ENCODE results near the gene IZUMO2. TPM values are rescaled to one million over a fixed set of nuclear protein-coding genes. Genes with fewer than 3 reads are reported as not detected.

IZUMO2 gene
- total and polyA plus RNA-seq, 9 of the 15 experiments (the other 6 are each of a cell fraction or from before 2014, with no cell fraction given), result not detected

GRCh38 chr19:50205681-50206138, 42.6 kb upstream of the IZUMO2 start (continued):
- TF ChIP-seq NR1H2 (CRISPR knock-in tag; IDR thresholded peaks at IDR 0.05) (no peak), ZNF57 (CRISPR knock-in tag; IDR thresholded peaks at IDR 0.05) (no peak), MLX (CRISPR knock-in tag; conservative IDR thresholded peaks at IDR 0.05) (no peak), GABPA (tag; conservative IDR thresholded peaks at IDR 0.05; ENCODE audit: low read depth) (no peak), NFXL1 (CRISPR knock-in tag; IDR thresholded peaks at IDR 0.05) (no peak), ZBTB43 (CRISPR knock-in tag; IDR thresholded peaks at IDR 0.05) (no peak), NCOA6 (IDR thresholded peaks at IDR 0.05) (no peak), NR2F6 (CRISPR knock-in tag; IDR thresholded peaks at IDR 0.05) (no peak), HDGF (IDR thresholded peaks at IDR 0.05) (no peak)
